ENCODE measurements around the gene TSPAN4. TPM values are rescaled to one million over a fixed set of nuclear protein-coding genes. Genes with fewer than 3 reads are reported as not detected.

Gene TSPAN4
- polyA plus RNA-seq, 3 donors = 52.6 to 75.5 (median 63.1) TPM

DNA sequence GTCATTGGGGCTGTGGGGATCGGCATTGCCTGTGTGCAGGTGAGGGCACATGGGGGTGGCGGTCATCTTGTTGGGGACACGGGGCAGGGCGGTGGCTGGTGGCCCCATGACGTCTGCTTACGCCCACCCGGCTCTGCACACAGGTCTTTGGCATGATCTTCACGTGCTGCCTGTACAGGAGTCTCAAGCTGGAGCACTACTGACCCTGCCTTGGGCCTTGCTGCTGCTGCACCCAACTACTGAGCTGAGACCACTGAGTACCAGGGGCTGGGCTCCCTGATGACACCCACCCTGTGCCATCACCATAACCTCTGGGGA, 4.7 kb upstream of the TSPAN4 start:
- H3K4me1 Mint-ChIP-seq = peaks cover 38% of the 10 kb centered on the region
- peaks cover 0 to 10% of the 10 kb centered on the region in 2 donors for H3K27me3 ChIP-seq (ENCODE audit: control insufficient read depth in 2 of 2, insufficient read depth in 2 of 2, low read length in 2 of 2)
- no peak overlapping the region for H3K4me3 ChIP-seq (replicated peaks in 1 of 3; ENCODE audit: low read depth in 2 of 3, low read length in 3 of 3)
- WGBS (ENCODE audit: insufficient coverage) = 90% methylated on average over 8 of the region's 8 CpGs
- H3K4me3 Mint-ChIP-seq = no peak overlapping the region
- no peak overlapping the region for H3K4me2 ChIP-seq (replicated peaks; ENCODE audit: extremely low read depth, low read length, poor library complexity, severe bottlenecking)
- peaks cover 50% of the 10 kb centered on the region for H3K79me2 ChIP-seq (ENCODE audit: insufficient read depth, low read length)
- no peak overlapping the region for H2AFZ ChIP-seq (ENCODE audit: insufficient read depth, low read depth, low read length, poor library complexity, severe bottlenecking)
- TF ChIP-seq, protein P1, sequence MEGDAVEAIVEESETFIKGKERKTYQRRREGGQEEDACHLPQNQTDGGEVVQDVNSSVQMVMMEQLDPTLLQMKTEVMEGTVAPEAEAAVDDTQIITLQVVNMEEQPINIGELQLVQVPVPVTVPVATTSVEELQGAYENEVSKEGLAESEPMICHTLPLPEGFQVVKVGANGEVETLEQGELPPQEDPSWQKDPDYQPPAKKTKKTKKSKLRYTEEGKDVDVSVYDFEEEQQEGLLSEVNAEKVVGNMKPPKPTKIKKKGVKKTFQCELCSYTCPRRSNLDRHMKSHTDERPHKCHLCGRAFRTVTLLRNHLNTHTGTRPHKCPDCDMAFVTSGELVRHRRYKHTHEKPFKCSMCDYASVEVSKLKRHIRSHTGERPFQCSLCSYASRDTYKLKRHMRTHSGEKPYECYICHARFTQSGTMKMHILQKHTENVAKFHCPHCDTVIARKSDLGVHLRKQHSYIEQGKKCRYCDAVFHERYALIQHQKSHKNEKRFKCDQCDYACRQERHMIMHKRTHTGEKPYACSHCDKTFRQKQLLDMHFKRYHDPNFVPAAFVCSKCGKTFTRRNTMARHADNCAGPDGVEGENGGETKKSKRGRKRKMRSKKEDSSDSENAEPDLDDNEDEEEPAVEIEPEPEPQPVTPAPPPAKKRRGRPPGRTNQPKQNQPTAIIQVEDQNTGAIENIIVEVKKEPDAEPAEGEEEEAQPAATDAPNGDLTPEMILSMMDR (IDR thresholded peaks at IDR 0.05) = no peak
- peaks cover 35 to 49% of the 10 kb centered on the region in 2 donors for H3K4me1 ChIP-seq (ENCODE audit: control insufficient read depth in 1 of 2, insufficient read depth in 2 of 2, low read length in 2 of 2)
- DNase-seq = no peak
- peaks cover 0 to 24% (median 5%) of the 10 kb centered on the region in 3 donors for H3K27me3 Mint-ChIP-seq (ENCODE audit: low read depth in 3 of 3)
- no peak overlapping the region for H3K9ac ChIP-seq (ENCODE audit: insufficient read depth, low read length, poor library complexity, severe bottlenecking)
- H3K9me3 ChIP-seq (replicated peaks in 1 of 2; ENCODE audit: control insufficient read depth in 1 of 2, insufficient read depth in 1 of 2, low read length in 2 of 2) = no peaks in the 10 kb centered on the region
- H3K36me3 ChIP-seq (replicated peaks in 1 of 2; ENCODE audit: control insufficient read depth in 1 of 2, insufficient read depth in 2 of 2, low read length in 2 of 2) = peaks cover 41 to 46% of the 10 kb centered on the region in 2 donors
- intact Hi-C loops (cut with micrococcal nuclease) = no loop called here
- no peak overlapping the region for H3K27ac ChIP-seq (ENCODE audit: low read depth in 1 of 2, low read length in 2 of 2)
- H4K20me1 ChIP-seq (ENCODE audit: insufficient read depth, low read length) = peaks cover 91% of the 10 kb centered on the region
- peaks cover 43 to 48% of the 10 kb centered on the region in 2 donors for H3K36me3 Mint-ChIP-seq
- no peak overlapping the region for H3K27ac Mint-ChIP-seq
- H3K9me3 Mint-ChIP-seq = peaks cover 0 to 3% (median 0%) of the 10 kb centered on the region in 7 donors

DNA sequence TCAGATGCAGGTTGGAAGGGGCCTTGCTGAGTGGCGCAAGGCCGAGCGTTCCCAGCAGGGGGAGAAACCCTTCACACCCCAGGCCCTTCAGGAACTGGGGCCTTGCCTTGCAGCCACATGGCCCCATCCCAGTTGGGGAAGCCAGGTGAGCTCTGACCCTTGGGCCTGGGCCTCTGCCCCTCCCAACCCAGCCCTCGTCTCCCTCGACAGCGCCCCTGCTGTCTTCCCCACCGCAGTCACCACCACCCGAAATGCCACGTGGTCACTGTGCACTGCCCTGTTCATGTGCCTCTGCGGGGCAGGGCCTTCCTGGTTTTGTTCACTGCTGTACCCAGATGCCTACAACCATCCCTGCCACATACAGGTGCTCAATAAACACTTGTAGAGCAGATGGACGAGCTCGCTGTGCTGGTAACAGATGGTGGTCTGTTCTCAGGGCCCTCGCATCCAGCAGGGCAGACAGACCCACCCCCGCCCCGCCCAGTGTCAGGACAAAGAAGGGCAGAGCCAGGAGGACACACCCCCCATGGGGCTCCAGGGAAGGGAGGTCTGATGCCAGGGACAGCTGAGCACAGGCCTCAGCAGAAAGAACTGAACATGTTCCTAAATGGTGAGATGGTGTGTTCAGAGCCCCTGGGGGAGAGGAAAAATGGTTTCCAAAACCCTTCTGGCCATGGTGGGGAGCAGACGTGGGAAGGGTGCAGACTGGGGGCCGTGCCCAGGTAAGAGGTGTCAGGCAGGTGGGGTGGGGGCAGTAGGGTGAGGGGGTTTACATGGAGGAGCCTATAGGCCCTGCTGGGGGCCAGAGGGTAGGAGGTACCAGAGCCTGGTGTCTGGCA, 4.0 kb upstream of the TSPAN4 start:
- Histone ChIP-seq H4K20me1 (ENCODE audit: insufficient read depth, low read length) (peaks cover 85% of the 10 kb centered on the region), H2AFZ (ENCODE audit: insufficient read depth, low read depth, low read length, poor library complexity, severe bottlenecking) (no peak overlapping the region), H3K79me2 (ENCODE audit: insufficient read depth, low read length) (peaks cover 44% of the 10 kb centered on the region), H3K27me3 (ENCODE audit: control insufficient read depth in 2 of 2, insufficient read depth in 2 of 2, low read length in 2 of 2) (peaks cover 0 to 10% of the 10 kb centered on the region in 2 donors), H3K9me3 (replicated peaks in 1 of 2; ENCODE audit: control insufficient read depth in 1 of 2, insufficient read depth in 1 of 2, low read length in 2 of 2) (no peaks in the 10 kb centered on the region), H3K4me1 (ENCODE audit: control insufficient read depth in 1 of 2, insufficient read depth in 2 of 2, low read length in 2 of 2) (peaks cover 37 to 50% of the 10 kb centered on the region in 2 donors), H3K4me2 (replicated peaks; ENCODE audit: extremely low read depth, low read length, poor library complexity, severe bottlenecking) (no peak overlapping the region), H3K9ac (ENCODE audit: insufficient read depth, low read length, poor library complexity, severe bottlenecking) (no peak overlapping the region), H3K27ac (ENCODE audit: low read depth in 1 of 2, low read length in 2 of 2) (no peak overlapping the region), H3K36me3 (replicated peaks in 1 of 2; ENCODE audit: control insufficient read depth in 1 of 2, insufficient read depth in 2 of 2, low read length in 2 of 2) (peaks cover 41 to 46% of the 10 kb centered on the region in 2 donors), H3K4me3 (replicated peaks in 1 of 3; ENCODE audit: low read depth in 2 of 3, low read length in 3 of 3) (no peak overlapping the region)
- H3K4me3 Mint-ChIP-seq = no peak overlapping the region
- 82% methylated on average over 14 of the region's 17 CpGs for WGBS (ENCODE audit: insufficient coverage)
- intact Hi-C loops (cut with micrococcal nuclease) = no loop called here
- peak overlapping the region in 1 of 7 donors; percentile 69 for H3K27ac Mint-ChIP-seq
- TF ChIP-seq, protein P1 (IDR thresholded peaks at IDR 0.05) = no peak
- H3K27me3 Mint-ChIP-seq (ENCODE audit: low read depth in 3 of 3) = peaks cover 0 to 24% (median 8%) of the 10 kb centered on the region in 3 donors
- no peak for DNase-seq
- H3K4me1 Mint-ChIP-seq = peaks cover 40% of the 10 kb centered on the region
- H3K36me3 Mint-ChIP-seq = peaks cover 43 to 48% of the 10 kb centered on the region in 2 donors
- peaks cover 0 to 3% (median 0%) of the 10 kb centered on the region in 7 donors for H3K9me3 Mint-ChIP-seq

Data from CD14-positive monocyte (primary cell).